CD14-positive monocyte (primary cell): ENCODE results near the gene CFAP91. TPM values are rescaled to one million over a fixed set of nuclear protein-coding genes. Genes with fewer than 3 reads are reported as not detected.

ENCODE experiments used
- DNase-seq, 3 donors: peaks; one replicate each; pipeline ENCODE4 v3.0.0-alpha.2; 2011 to 2022
- H2AFZ ChIP-seq: 2 replicates; pipeline ENCODE4 v1.6.0; 2012; ENCODE audit warnings: mild to moderate bottlenecking, low read depth, low read length, inconsistent platforms; ENCODE audit not compliant: insufficient read depth, poor library complexity, severe bottlenecking
- H3K27ac ChIP-seq, 2 donors: 1 replicate in 1 of 2; 2 replicates in 1 of 2; pipeline ENCODE4 v1.5.1; 2012 to 2013; ENCODE audit warnings: low read length in 2 of 2, control low read depth in 1 of 2, inconsistent platforms in 1 of 2, low read depth in 1 of 2, mild to moderate bottlenecking in 1 of 2
- H3K27me3 ChIP-seq, 2 donors: one replicate each; pipeline versions ENCODE4 v1.6.0 to v1.6.1; 2011 to 2013; ENCODE audit warnings: low read length in 2 of 2; ENCODE audit not compliant: control insufficient read depth in 2 of 2, insufficient read depth in 2 of 2
- H3K36me3 ChIP-seq, 2 donors: replicated peaks in 1 of 2; 1 replicate in 1 of 2; 2 replicates in 1 of 2; pipeline versions ENCODE4 v1.5.1 to v1.6.1; 2012 to 2013; ENCODE audit warnings: low read length in 2 of 2, control low read depth in 1 of 2, inconsistent platforms in 1 of 2, mild to moderate bottlenecking in 1 of 2; ENCODE audit not compliant: insufficient read depth in 2 of 2, control insufficient read depth in 1 of 2
- H3K4me1 ChIP-seq, 2 donors: 1 replicate in 1 of 2; 2 replicates in 1 of 2; pipeline versions ENCODE4 v1.5.1 to v1.6.1; 2012 to 2013; ENCODE audit warnings: low read length in 2 of 2, control low read depth in 1 of 2, inconsistent platforms in 1 of 2, mild to moderate bottlenecking in 1 of 2, moderate library complexity in 1 of 2; ENCODE audit not compliant: insufficient read depth in 2 of 2, control insufficient read depth in 1 of 2
- H3K4me2 ChIP-seq: replicated peaks from 2 replicates; pipeline ENCODE3; 2012; ENCODE audit warnings: low read length, moderate library complexity, mild to moderate bottlenecking; ENCODE audit not compliant: poor library complexity, severe bottlenecking; ENCODE audit errors: extremely low read depth
- H3K4me3 ChIP-seq, 3 experiments: fragments of 200-600 bp in 1 of 3; sonication (generic) in 1 of 3; replicated peaks in 1 of 3; 1 replicate in 2 of 3; 2 replicates in 1 of 3; pipeline ENCODE4 v1.5.1; 2011 to 2013; ENCODE audit warnings: low read length in 3 of 3, mild to moderate bottlenecking in 3 of 3, control low read depth in 2 of 3, low read depth in 2 of 3, inconsistent platforms in 1 of 3, moderate library complexity in 1 of 3
- H3K79me2 ChIP-seq: 2 replicates; pipeline ENCODE4 v1.6.0; 2012; ENCODE audit warnings: mild to moderate bottlenecking, control low read depth, inconsistent platforms, low read length, moderate library complexity; ENCODE audit not compliant: insufficient read depth
- H3K9ac ChIP-seq: 2 replicates; pipeline ENCODE4 v1.6.0; 2017; ENCODE audit warnings: low read length, mild to moderate bottlenecking; ENCODE audit not compliant: insufficient read depth, poor library complexity, severe bottlenecking
- H3K9me3 ChIP-seq, 2 donors: replicated peaks in 1 of 2; 1 replicate in 1 of 2; 2 replicates in 1 of 2; pipeline versions ENCODE4 v1.5.1 to v1.6.1; 2012 to 2013; ENCODE audit warnings: low read length in 2 of 2, control low read depth in 1 of 2; ENCODE audit not compliant: control insufficient read depth in 1 of 2, insufficient read depth in 1 of 2
- H4K20me1 ChIP-seq: 2 replicates; pipeline ENCODE4 v1.6.0; 2012; ENCODE audit warnings: mild to moderate bottlenecking, low read length, control low read depth, moderate library complexity; ENCODE audit not compliant: insufficient read depth
- H3K27ac Mint-ChIP-seq, 7 donors: one replicate each; pipeline ENCODE4 v1.8.0; 2020; ENCODE audit warnings: mild to moderate bottlenecking in 7 of 7, mixed read lengths in 7 of 7, moderate library complexity in 6 of 7, inconsistent platforms in 2 of 7
- H3K27me3 Mint-ChIP-seq, 3 donors: one replicate each; pipeline ENCODE4 v1.8.0; 2021 to 2022; ENCODE audit warnings: low read depth in 3 of 3, mild to moderate bottlenecking in 3 of 3, mixed read lengths in 3 of 3, moderate library complexity in 3 of 3, inconsistent platforms in 1 of 3
- H3K36me3 Mint-ChIP-seq, 2 donors: one replicate each; pipeline ENCODE4 v1.8.0; 2020; ENCODE audit warnings: mixed read lengths in 2 of 2, inconsistent platforms in 1 of 2, mild to moderate bottlenecking in 1 of 2
- H3K4me1 Mint-ChIP-seq: one replicate; pipeline ENCODE4 v1.8.0; 2020; ENCODE audit warnings: mild to moderate bottlenecking, mixed read lengths
- H3K4me3 Mint-ChIP-seq, 2 donors: one replicate each; pipeline ENCODE4 v1.8.0; 2020; ENCODE audit warnings: mild to moderate bottlenecking in 2 of 2, mixed read lengths in 2 of 2, moderate library complexity in 1 of 2
- H3K9me3 Mint-ChIP-seq, 7 donors: one replicate each; pipeline ENCODE4 v1.8.0; 2020 to 2022; ENCODE audit warnings: mixed read lengths in 7 of 7, mild to moderate bottlenecking in 6 of 7, moderate library complexity in 6 of 7, inconsistent platforms in 2 of 7
- CTCF ChIP-seq: fragments of 200-600 bp; IDR thresholded peaks from one replicate; pipeline ENCODE4 v1.8.0; 2022; ENCODE audit warnings: antibody characterized with exemption, mild to moderate bottlenecking
- WGBS: methylation state at CpG from one replicate; pipeline ENCODE4 v1.1.5; 2013; ENCODE audit warnings: missing lambda C conversion rate; ENCODE audit not compliant: insufficient coverage; 5-methylcytosine and 5-hydroxymethylcytosine counted together
- intact Hi-C, 2 donors: fragments of 100-400 bp; cut with micrococcal nuclease; formaldehyde crosslinking; loops; one replicate each; pipeline versions ENCODE4 v1.15.0 to v1.15.1; 2023
- polyA plus RNA-seq, 3 donors: library from polyadenylated mRNA; depleted of rRNA in 1 of 3; unstranded in 2 of 3; stranded (reverse) in 1 of 3; fragments of 300-500 nt in 2 of 3; fragments of >200 nt in 1 of 3; fragmentation: Illumina TruSeq in 2 of 3; gene quantifications; 1 replicate in 2 of 3; 2 replicates in 1 of 3; pipeline ENCODE4 v1.2.3, GENCODE V29; 2012 to 2021

CFAP91 gene
- polyA plus RNA-seq, 3 donors, result 0.14 TPM; not detected in 2

GRCh38 chr3:119741657-119742590 lies 39.1 kb downstream of the CFAP91 start:
- H3K4me1 Mint-ChIP-seq, result peaks cover 30% of the 10 kb centered on the region
- Histone ChIP-seq H2AFZ (peak overlapping the region; percentile 55), H3K4me3 (no peak overlapping the region), H3K9me3 (no peaks in the 10 kb centered on the region), H3K79me2 (no peaks in the 10 kb centered on the region), H3K4me1 (peaks cover 13 to 17% of the 10 kb centered on the region in 2 donors), H4K20me1 (no peaks in the 10 kb centered on the region), H3K9ac (no peak overlapping the region), H3K27me3 (no peaks in the 10 kb centered on the region), H3K27ac (no peak overlapping the region), H3K4me2 (no peak overlapping the region), H3K36me3 (no peaks in the 10 kb centered on the region)
- DNase-seq, result peak in 1 of 3 donors; percentile 20
- peaks cover 0 to 4% (median 0%) of the 10 kb centered on the region in 3 donors for H3K27me3 Mint-ChIP-seq
- H3K9me3 Mint-ChIP-seq, result no peaks in the 10 kb centered on the region
- peak overlapping the region in 1 of 7 donors; percentile 37 for H3K27ac Mint-ChIP-seq
- WGBS, result 20% methylated on average over 1 of the region's 5 CpGs
- no peaks in the 10 kb centered on the region for H3K36me3 Mint-ChIP-seq
- no peak overlapping the region for H3K4me3 Mint-ChIP-seq
- no peak for TF ChIP-seq CTCF
- intact Hi-C loops, result no loop called here

GRCh38 chr3:119743921-119744320 lies 41.1 kb downstream of the CFAP91 start:
- H3K27me3 Mint-ChIP-seq, result peaks cover 0 to 4% (median 0%) of the 10 kb centered on the region in 3 donors
- H3K4me1 Mint-ChIP-seq, result peaks cover 18% of the 10 kb centered on the region
- WGBS, result 98% methylated on average over 9 of the region's 10 CpGs

More at GRCh38 chr3:119743921-119744320, 41.1 kb downstream of the CFAP91 start:
- Histone ChIP-seq H3K4me3 (no peak overlapping the region), H2AFZ (no peak overlapping the region), H4K20me1 (no peaks in the 10 kb centered on the region), H3K9me3 (no peaks in the 10 kb centered on the region), H3K9ac (no peak overlapping the region), H3K4me2 (no peak overlapping the region), H3K36me3 (no peaks in the 10 kb centered on the region), H3K4me1 (peaks cover 9 to 11% of the 10 kb centered on the region in 2 donors), H3K79me2 (no peaks in the 10 kb centered on the region), H3K27me3 (no peaks in the 10 kb centered on the region), H3K27ac (no peak overlapping the region)
- no peak for DNase-seq
- no peak overlapping the region for H3K4me3 Mint-ChIP-seq
- TF ChIP-seq CTCF, result no peak
- no peaks in the 10 kb centered on the region for H3K9me3 Mint-ChIP-seq
- peak overlapping the region in 1 of 7 donors; percentile 2 for H3K27ac Mint-ChIP-seq
- no peaks in the 10 kb centered on the region for H3K36me3 Mint-ChIP-seq
- intact Hi-C loops, result no loop called here
